HG03558 (cell line): Measurements from ENCODE around the gene MEF2D.

Experiments used
- ATAC-seq: cut with Tn5 transposase; IDR thresholded peaks from one replicate; pipeline ENCODE4 v1.9.1; 2021; ENCODE audit warnings: moderate number of reproducible peaks; ENCODE audit not compliant: unreplicated experiment; ENCODE audit errors: extremely low read depth

MEF2D gene

GRCh38 chr1:156500543-156500792 is at the start of gene MEF2D:
Gene MEF2D (minus strand): TSS chr1:156500775. CDS start chr1:156483292, 17,483 bp downstream.
- no peak for ATAC-seq

- ATAC-seq: no peak
These were observed 49.8 kb upstream of the MEF2D start for GRCh38 chr1:156550346-156550745.

- no peak for ATAC-seq
These were observed 49.3 kb upstream of the MEF2D start for GRCh38 chr1:156549831-156550230.

- ATAC-seq: no peak
These were observed 48.8 kb upstream of the MEF2D start for GRCh38 chr1:156549390-156549789.

GRCh38 chr1:156547982-156548381 is 47.4 kb upstream of the MEF2D start:
- ATAC-seq: no peak

- ATAC-seq: no peak
These were observed 46.9 kb upstream of the MEF2D start for GRCh38 chr1:156547434-156547833.

GRCh38 chr1:156546267-156546666 is 45.7 kb upstream of the MEF2D start:
- ATAC-seq: no peak

GRCh38 chr1:156544592-156545102 is 44.1 kb upstream of the MEF2D start:
- ATAC-seq: no peak

- ATAC-seq: no peak
These were observed 42.5 kb upstream of the MEF2D start for GRCh38 chr1:156543066-156543465.

GRCh38 chr1:156540955-156541354 is 40.4 kb upstream of the MEF2D start:
- no peak for ATAC-seq

GRCh38 chr1:156539818-156540355 is 39.3 kb upstream of the MEF2D start:
- no peak for ATAC-seq

GRCh38 chr1:156538711-156539440 is 38.3 kb upstream of the MEF2D start:
- no peak for ATAC-seq

GRCh38 chr1:156537027-156537426 is 36.5 kb upstream of the MEF2D start:
- ATAC-seq: no peak

GRCh38 chr1:156534424-156535060 is 34.0 kb upstream of the MEF2D start:
- no peak for ATAC-seq

GRCh38 chr1:156533568-156534220 is 33.1 kb upstream of the MEF2D start:
- no peak for ATAC-seq

- no peak for ATAC-seq
These were observed 31.8 kb upstream of the MEF2D start for GRCh38 chr1:156532374-156532773.

- no peak for ATAC-seq
These were observed 29.4 kb upstream of the MEF2D start for GRCh38 chr1:156530006-156530405.

- no peak for ATAC-seq
These were observed 28.4 kb upstream of the MEF2D start for GRCh38 chr1:156528875-156529425.

- no peak for ATAC-seq
These were observed 27.7 kb upstream of the MEF2D start for GRCh38 chr1:156528231-156528630.

- no peak for ATAC-seq
These were observed 27.0 kb upstream of the MEF2D start for GRCh38 chr1:156527584-156527983.
